Stimulated activated CD4-positive, alpha-beta T cell treated with anti-CD3 and anti-CD28 coated beads, Interleukin-12 subunit alpha, Interleukin-12 subunit beta, amount 100 ng/mL, for 48 hours (primary cell): ENCODE results near the gene ZRANB3.
"Not testable (repeated sequence)": the region's sequence is repeated elsewhere in the genome, so short reads cannot be mapped to it uniquely, and the experiment has no call there.

Experiments used
- DNase-seq, 3 donors: peaks; one replicate each; pipeline ENCODE4 v3.0.0-alpha.2; 2020; ENCODE audit warnings: low read depth in 2 of 3, low spot score in 1 of 3

Gene ZRANB3

DNA sequence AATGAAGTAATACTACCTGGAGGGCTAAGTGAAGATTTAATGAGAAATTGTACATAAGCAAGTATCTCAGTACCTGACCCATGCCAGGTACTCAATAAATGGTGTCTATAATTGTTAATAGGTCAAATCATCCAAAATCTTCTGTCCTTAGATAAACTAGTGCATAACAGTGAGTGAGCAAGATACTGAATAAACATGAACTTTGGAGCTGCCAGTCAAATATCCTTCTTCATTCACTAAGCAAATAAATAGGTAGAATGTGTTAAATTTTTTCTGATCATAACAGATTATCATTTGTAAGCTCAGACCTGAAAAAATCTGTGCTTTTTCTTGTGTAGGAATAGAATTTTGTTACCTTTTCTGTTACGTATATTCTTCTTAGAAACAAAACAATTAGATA is 439.3 kb downstream of the ZRANB3 start:
- DNase-seq, result no peak

DNA sequence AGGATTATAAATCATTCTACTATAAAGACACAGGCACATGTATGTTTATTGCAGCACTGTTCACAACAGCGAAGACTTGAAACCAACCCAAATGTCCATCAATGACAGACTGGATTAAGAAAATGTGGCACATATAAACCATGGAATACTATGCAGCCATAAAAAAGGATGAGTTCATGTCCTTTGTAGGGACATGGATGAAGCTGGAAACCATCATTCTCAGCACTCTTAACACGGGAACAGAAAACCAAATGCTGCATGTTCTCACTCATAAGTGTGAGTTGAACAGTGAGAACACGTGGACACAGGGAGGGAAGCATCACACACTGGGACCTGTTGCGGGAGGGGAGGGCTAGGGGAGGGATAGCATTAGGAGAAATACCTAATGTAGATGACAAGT is 441.4 kb downstream of the ZRANB3 start:
- not testable (repeated sequence) for DNase-seq
